ENCODE measurements around the gene NLRP3.

- TF ChIP-seq CTCF (conservative IDR thresholded peaks at IDR 0.05; ENCODE audit: low read depth in 2 of 2) (no peak), EZH2phosphoT487 (IDR thresholded peaks at IDR 0.05; ENCODE audit: unreplicated experiment) (no peak), REST (IDR thresholded peaks at IDR 0.05; ENCODE audit: unreplicated experiment) (no peak), POLR2AphosphoS5 (IDR thresholded peaks at IDR 0.05; ENCODE audit: low read depth) (no peak), EZH2 (IDR thresholded peaks at IDR 0.05; ENCODE audit: low read depth, unreplicated experiment) (no peak), ZNF114 (CRISPR knock-in tag; IDR thresholded peaks at IDR 0.05) (no peak), CREB1 (CRISPR knock-in tag; IDR thresholded peaks at IDR 0.05; ENCODE audit: low read depth) (no peak)
- TF ChIP-seq, protein P1, sequence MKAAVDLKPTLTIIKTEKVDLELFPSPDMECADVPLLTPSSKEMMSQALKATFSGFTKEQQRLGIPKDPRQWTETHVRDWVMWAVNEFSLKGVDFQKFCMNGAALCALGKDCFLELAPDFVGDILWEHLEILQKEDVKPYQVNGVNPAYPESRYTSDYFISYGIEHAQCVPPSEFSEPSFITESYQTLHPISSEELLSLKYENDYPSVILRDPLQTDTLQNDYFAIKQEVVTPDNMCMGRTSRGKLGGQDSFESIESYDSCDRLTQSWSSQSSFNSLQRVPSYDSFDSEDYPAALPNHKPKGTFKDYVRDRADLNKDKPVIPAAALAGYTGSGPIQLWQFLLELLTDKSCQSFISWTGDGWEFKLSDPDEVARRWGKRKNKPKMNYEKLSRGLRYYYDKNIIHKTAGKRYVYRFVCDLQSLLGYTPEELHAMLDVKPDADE (IDR thresholded peaks at IDR 0.05) = no peak
Measured at GRCh38 chr1:247371801-247372259, 44.1 kb upstream of the NLRP3 start.
